NOMO-1 (cell line): ENCODE data around the gene KDM4C.
"Not testable (repeated sequence)": the region's sequence is repeated elsewhere in the genome, so short reads cannot be mapped to it uniquely, and the experiment has no call there.

Experiments used
- DNase-seq, 2 experiments: peaks; one replicate each; lab custom pipeline; 2025; ENCODE audit not compliant: unreplicated experiment in 2 of 2; lab: John Stamatoyannopoulos, UW

KDM4C gene

DNA sequence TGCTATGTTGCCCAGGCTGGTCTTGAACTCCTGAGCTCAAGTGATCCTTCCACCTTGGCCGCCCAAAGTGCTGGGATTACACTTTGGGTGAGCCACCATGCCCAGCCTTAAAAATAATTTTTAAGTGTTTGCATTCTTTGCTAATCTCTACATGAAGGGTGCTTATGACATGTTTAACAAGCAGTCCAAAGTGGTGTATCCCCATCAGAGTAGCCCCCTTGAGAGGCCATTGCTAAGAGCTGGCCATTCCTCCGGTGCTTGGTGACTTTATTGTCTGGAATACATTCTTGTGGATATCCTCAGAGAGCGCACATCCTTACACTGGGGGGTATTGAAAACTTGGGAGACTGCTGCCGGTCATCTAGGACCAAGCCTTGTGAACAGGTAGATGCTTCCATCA lies 395.4 kb downstream of the KDM4C start:
- no peak for DNase-seq

DNA sequence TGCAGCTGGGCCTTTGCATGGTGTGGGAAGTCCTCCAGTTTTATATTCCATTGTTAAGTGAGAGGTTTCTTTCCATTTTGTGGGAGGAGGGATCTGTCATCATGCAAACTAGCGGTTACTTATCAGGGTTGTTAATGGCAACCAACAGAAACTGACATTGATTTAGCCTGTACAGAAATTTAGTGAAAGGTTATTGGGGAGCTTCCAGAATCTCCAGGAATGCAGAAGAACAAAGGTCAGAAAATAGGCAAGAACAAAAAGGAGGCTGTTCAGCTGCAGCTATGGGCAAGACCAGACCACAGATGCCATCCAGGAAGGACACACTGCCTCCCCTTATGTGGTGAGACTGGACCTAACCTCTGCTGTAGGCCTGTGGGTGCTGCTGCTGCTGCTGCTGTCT lies 395.8 kb downstream of the KDM4C start:
- DNase-seq = no peak

DNA sequence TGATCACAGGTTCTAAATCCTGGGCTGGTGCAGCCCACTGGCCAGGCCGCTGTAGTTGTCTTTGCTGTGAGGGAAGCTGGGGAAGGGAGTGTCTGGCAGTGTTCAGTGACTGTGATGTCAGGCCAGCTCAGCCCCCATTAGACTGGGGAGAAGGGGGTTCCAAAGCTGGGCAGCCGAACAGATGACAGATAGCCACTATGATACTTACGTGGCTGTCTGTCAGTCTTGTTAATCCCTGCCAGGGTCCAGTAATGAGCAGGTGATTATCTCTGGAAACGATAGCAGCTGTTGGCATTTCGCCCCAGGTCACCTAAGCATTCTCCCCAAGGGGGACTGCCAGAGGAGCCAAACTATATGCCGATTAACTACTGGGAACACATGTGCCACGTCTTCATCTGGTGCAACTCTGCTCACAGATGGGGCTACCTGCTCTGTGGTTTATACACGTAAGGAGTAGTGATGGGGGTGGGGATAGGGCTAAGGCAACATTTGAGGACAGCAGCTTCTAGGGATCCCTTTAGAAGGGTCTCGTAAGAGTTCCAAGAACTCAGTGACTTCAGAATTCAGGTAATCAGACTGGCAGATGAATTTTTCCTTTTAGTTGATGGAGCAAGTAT lies 396.3 kb downstream of the KDM4C start:
- no peak for DNase-seq

DNA sequence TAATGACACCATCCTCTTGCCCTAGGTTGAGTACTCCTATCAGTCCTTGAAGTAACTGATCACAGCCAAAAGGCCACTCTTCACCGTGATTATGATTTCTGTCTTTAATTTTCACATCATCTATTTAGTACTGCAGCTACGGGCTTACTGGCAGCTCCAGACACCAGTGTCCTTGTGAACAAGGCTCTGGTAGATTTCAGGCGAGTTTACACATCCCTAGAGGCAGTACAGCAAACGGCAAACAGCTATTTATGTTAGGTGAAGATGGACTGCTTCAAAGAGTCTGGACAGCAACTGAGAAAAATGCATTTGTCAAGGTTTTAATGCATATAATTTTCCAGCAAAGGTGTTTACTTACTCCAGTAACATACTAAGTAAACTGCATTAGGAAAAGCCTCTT lies 396.9 kb downstream of the KDM4C start:
- no peak for DNase-seq

DNA sequence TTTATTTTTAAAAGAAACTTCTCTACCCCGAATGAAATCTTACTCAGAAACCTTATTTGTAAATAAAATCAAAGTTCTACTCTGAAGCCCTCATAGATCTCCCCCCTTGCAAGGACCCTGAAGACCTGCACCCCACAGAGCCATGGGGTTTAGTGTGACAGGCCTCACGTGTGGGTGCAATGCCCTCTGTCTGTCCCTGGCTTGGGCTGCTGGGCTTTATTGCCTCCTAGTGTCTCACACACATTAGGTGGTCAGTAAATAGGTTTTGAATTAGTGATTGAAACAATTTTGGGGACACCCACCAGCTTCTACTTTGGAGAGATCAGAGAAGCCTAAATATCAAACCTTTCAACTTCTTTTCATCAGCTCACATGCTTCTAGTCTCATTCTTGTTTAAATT lies 403.7 kb downstream of the KDM4C start:
- DNase-seq = no peak

DNA sequence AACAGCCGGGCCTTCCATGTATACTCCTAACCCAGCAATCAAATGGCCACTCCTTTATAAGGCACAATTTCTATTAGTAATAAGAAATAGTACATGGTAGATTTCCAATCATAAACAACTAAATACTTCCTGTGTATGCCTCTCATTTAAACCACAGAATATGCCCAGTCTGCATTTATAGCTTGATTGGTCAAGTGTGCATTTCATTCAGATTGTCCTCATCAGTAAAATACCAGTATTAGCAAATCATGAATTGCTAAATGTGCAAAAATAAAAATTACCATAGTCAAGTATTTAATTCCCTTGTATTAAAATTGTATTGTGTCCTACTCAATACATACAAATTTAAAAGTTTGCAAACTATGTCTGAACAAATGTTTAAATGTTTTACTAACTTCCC lies 406.2 kb downstream of the KDM4C start:
- no peak for DNase-seq

DNA sequence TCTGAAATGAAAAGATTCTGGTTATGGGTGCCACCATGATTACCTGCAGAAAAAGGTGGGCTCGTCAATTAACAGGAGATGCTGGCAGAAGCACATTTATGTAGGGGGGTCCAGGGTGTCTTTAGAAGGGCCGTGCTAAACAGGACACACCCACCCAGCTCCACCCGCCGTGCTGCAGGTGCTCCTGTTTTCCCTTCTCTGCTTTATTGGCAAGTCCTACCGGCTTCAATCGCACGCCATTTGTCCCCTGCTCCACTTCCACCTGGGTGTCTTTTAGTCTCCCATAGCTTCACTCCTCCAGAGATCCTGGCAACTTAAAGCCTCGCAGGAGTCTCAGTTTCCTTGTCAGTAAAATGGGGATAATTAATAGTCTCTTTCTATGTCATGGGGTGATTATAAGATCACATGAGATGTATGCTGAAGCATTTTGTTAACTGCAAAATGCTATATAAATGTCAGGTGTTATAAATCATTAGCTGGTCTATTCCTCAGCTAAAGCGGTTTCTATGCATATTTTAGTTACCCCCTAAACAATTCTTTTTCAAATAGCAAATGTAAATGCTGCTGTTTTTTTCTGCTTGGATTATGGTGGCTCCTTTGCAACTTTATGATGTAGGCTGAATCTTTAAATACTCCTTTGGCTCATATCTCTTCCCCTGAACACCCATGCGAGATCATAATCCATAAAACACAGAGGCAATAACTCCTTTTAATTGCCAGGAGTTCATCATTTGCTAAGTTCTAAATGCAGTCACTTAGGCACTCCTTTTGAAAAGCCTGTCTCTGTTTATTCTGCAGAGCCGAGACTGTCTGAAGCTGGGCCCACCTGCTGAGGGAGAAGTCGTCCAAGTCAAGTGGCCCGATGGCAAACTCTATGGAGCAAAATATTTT lies 406.9 kb downstream of the KDM4C start:
- DNase-seq = no peak

DNA sequence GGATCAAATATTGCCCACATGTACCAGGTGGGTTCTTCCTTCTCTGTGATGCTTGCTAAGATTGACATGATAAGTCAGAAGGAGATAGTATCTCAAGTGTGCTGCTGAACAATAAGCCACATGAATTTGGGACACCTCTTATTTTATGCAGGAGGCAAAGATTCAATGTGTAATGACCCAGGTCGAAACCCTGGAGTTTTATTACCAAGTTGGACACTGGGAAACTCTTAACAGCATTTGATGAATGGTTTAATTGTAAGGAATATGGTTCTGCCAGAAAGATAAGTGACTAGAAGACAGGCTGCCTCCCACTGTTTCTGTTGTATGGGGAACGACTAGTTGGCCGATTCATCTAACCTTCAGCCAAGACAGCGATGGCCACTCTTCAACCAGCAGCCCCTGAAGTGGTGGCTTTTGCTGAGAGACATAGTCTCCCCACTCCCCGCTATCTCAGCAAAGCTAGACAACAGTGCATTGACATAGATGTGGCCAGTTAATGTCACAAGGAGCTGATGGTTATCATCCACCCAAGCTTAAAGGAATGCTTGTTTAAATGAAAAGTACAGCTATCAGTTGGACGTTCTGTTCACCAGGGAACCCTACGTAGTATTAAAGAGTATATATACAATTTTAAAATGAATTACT lies 407.7 kb downstream of the KDM4C start:
- DNase-seq = no peak

DNA sequence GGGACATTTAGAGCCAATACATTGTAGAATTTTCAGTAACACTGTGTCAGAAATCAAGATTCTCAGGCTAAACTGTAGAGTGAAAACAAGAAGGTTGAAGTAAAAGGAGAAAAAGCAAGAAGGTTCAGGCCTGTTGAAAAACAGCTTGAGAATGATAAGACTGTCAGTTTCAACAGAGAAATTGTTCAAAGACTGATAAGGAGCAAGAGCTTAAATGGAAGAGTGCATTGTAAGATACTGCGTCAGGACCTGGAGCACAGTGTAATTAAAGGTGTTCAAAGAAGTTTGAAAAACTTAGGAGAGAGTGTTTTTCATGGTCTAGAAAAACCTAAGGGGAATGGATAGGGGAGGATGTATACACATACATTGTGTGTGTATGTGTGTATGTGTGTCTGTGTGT lies 408.3 kb downstream of the KDM4C start:
- no peak for DNase-seq

DNA sequence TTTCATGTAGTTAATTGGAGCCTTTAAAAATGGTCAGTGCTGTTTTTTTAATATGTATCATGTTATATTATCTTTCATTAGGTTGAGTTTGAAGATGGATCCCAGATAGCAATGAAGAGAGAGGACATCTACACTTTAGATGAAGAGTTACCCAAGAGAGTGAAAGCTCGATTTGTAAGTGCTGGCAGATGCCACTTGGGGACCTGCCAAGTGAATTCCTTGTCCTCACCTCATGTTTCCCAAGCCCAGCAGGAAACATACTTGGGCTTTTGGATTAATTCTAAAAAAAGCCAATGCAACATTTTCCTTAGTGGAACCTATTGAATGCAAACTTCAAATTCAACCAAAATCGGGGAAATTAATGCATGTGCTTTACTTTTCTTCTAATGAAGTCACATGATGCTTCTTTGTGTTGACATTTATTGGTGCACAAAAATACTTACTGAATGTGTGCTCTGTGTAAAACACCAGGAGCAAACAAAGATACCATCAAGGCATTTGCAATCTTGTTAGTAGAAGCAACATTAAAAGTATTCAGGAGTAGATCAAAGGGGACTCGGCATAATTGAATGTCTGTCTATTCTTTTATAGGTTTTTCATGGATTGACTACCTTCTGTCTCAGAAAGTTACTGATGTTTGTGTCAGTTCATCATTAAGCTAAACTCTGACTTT lies 412.1 kb downstream of the KDM4C start:
- DNase-seq = no peak

DNA sequence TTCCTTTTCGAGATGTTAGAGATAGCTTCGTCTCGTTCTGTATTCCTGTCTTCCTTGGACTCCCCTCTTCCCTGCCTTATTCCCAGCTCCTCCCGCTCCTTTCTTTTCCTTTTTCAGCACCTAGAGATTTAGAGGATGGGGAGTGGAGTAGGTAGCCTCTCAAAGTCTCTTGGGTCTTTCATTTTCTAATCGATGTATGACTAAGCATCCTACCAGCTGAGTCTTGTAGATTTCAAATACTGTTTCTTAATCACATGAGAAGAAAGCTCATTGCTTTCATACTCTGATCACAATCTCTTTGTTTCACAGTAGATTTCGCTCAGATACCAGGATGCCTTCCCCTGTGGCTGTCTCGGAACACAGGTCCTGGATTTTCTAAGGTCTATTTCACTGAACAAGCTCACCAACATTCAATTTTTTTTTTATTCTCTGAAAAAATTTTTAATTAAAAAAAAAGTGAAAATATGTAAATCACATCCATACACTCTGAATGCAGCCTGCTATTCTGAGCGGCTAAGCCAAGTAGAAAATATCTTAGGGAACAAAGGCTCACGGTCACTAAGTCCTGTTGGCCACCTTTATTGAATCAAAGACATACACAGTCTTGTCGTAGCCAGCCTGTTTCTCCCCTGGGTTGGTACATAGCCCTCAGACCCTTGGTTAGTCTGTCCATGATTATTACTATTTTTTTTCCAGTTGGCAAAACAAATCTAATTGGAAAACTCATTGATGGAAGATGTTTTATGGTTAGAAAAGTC lies 413.8 kb downstream of the KDM4C start:
- DNase-seq = no peak

DNA sequence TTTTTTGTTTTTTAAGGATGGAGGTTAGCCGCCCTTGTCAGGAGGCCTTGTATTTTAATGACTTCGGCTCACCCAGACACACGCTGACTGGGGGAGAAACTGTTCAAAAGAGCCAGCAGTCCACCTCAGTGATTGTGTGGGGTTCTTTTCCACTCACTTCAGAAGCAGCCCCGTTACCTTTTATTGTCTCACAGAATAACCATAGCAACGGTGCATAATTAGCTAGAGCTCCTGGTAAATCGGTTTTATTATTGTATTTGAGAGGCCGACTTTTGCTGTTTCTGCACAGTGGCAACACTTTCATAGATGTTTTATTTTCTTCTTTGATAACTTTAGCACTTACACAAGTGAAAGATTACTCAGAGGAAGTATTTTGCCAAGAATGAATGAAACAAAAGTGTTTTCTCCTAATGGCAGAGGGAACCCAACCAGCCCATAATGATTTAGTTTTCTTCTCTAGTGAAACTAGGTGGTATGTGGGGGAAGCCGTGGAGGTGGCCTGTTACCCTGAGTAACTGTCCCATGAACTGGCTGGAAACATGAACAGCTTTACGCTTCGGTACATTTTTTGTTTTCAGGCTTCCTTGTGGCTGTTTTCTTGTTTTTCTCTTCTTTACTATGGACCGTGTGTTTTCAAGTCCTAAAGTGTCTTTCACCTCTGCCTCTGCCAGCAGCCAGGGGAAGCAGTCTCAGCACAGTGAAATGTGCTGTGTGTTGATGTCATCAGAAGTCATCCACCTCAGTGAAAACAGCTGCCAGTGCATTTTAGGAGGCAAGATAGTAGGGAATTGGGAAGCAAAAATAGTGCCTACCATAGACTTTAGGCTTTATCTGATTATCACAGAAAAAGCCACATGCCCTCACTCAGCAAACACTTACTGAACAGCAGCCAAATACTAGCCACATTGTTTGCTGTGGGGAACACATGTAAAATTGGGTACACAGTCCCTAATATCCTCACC lies 414.7 kb downstream of the KDM4C start:
- no peak for DNase-seq

DNA sequence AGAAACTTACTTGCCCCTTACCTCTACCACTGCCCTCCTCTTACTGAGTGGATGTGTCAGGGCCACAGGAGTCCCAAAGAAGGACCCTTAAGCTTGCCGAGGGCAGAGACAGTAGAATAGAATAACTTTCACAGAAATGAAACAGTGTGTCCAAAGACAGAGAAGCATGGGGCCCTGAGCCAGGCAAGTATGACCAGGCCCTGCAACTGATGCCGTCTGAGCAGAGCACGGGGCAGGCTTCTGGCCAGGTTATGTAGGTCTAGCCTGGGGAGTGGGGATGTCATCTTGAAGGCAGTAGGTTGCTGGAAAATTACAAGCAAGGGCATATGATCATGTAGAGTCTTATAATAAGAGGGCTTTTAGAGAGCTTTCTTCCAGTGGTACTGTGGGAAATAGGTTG lies 415.4 kb downstream of the KDM4C start:
- DNase-seq = no peak

DNA sequence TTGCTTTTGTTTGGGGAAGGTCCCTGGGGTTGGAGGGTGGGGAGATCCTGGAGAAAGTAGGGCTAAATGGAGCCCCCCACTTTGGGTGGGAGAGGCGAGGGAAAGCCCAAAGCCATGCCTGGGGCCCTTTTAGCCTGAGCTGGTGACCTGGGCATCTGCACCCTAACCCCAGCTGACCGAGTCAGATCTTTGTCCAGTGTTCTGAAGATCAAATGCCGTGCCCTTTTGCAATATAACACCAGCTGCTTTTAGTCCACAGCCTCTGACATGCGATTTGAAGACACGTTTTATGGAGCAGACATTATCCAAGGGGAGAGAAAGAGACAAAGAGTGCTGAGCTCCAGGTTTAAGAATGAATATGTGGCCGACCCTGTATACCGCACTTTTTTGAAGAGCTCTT lies 416.5 kb downstream of the KDM4C start:
- DNase-seq = no peak

DNA sequence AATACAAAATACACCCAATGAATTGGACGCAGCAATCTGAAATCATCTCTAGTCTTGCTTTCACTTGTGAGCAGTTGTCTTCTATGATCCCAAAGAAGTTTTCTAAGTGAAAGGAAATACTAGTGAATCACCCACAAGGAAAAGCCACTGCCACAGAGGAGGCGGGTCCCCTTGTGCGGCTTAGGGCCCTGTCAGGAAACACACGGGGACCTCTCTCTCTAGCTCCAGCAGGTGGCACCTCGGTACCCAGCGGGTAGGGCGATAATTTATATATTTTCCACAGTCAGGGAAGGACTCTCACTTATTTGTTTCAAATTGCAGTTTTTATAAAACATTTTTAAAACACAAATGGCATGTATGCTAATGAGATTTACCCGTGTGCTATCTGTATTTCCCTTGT lies 417.1 kb downstream of the KDM4C start:
- no peak for DNase-seq

DNA sequence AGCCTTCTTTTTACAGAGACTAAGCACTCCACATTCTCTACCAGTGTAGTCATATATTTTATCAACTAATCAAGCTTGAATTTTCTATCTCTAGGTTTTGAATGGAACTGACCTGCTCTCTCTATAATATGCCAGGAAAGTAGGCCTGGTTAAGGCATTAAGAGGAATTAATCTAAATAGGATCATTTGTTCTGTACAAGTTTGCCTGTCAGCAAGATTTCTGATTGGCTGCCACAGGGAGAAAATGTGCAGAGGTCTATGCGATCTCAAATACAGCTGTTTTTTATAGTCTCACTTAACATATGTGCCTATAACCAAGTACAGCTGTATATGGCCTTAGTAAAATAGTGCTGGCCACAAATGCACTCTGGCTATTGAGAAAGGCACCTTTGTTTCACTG lies 418.8 kb downstream of the KDM4C start:
- DNase-seq = no peak

DNA sequence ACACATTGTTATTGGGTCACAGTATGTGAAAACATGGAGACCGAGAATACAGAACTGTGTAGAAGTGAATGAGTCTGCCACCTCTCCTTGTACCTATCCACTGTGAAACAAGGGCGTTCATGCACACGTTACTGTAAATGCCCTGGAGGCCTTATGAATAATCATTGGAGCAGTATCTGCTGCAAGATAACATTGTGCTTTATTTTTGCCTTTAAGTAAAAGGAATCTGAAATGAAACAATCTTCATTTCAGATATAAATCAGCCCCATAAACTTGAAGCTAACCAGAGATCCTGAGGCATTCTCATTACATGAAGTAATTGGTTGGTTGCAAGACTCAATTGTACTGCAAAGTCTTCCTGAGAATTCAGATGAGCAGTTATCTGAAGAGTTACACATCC lies 419.6 kb downstream of the KDM4C start:
- no peak for DNase-seq

DNA sequence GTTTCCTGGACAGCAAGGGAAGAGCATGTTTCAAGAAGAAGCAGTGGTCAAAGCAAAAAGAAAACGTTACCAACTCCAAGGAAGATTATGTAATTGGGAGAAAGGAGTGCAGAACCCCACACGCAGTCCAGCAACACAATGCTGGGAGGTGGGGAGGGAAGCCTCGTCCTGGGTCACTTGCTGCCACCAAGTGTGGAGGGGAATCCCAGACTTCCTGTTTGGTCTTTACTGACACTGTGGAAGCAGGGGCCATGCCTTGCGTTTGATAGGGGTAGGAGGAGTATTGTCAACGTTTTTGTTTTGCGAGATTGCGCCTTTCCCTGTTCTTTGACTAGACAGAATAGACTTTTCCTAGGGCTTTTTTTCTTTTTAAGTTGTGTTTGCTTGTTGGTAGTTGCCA lies 421.0 kb downstream of the KDM4C start:
- DNase-seq = no peak

DNA sequence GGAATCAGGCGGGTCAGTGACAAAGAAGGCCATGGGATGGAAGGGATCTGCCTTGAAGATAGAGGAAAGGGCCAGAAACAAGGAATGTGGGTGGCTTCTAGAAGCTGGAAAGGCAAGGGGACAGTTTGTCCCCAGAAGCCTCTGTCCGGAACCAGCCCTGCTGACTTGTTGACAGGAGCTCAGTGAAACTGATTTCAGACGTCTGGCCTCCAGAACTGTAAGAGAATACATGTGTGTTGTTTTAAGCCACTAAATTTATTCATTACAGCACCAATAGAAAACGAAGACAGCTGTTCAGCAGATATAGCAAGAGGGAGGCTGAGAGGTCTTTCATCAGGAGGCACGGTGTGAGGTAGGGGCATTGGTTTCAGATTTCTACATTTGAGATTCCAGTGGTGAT lies 422.5 kb downstream of the KDM4C start:
- no peak for DNase-seq

DNA sequence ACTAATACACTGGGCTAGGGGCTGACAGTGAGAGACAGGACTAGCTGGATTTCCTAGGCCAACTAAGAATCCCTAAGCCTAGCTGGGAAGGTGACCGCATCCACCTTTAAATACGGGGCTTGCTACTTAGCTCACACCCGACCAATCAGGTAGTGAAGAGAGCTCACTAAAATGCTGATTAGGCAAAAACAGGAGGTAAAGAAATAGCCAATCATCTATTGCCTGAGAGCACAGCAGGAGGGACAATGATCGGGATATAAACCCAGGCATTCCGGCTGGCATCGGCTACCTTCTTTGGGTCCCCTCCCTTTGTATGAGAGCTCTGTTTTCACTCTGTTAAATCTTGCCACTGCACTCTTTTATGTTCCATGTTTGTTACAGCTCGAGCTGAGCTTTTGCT lies 425.4 kb downstream of the KDM4C start:
- not testable (repeated sequence) for DNase-seq
